Psoas muscle (tissue), 8 donors: ENCODE results near the gene PLXNC1. TPM values are rescaled to one million over a fixed set of nuclear protein-coding genes. Genes with fewer than 3 reads are reported as not detected.
A peak's percentile ranks its signal among the peaks of the same experiment; 100 is the strongest.

Experiments used
- ATAC-seq, 4 donors: fragments of 200-7000 bp; cut with Tn5 transposase; one replicate each; pipeline ENCODE4 v1.9.1; 2020; ENCODE audit warnings: moderate library complexity in 3 of 4, mild to moderate bottlenecking in 2 of 4
- DNase-seq, 2 donors: peaks; one replicate each; pipeline ENCODE4 v3.0.0-alpha.2; 2020
- H3K27ac ChIP-seq: fragments of 200-600 bp; one replicate; pipeline ENCODE4 v1.8.0; 2022
- H3K27me3 ChIP-seq, 3 donors: fragments of 200-600 bp in 1 of 3; one replicate each; pipeline versions ENCODE4 v1.6.1 to v1.8.0; 2013 to 2022; ENCODE audit warnings: low read length in 2 of 3, mild to moderate bottlenecking in 2 of 3, moderate library complexity in 1 of 3; ENCODE audit not compliant: insufficient read depth in 3 of 3
- H3K36me3 ChIP-seq, 2 donors: fragments of 200-600 bp in 1 of 2; one replicate each; pipeline versions ENCODE4 v1.6.1 to v1.8.0; 2013 to 2022; ENCODE audit warnings: low read depth in 1 of 2, mild to moderate bottlenecking in 1 of 2, moderate library complexity in 1 of 2; ENCODE audit not compliant: insufficient read depth in 1 of 2
- H3K4me1 ChIP-seq: fragments of 200-600 bp; one replicate; pipeline ENCODE4 v1.8.0; 2022
- H3K4me3 ChIP-seq: fragments of 200-600 bp; one replicate; pipeline ENCODE4 v1.8.0; 2022; ENCODE audit warnings: mild to moderate bottlenecking
- H3K9me3 ChIP-seq: fragments of 200-600 bp; one replicate; pipeline ENCODE4 v1.8.0; 2022
- WGBS, 3 donors: extraction: QIAGEN DNeasy Blood & Tissue Kit; methylation state at CpG; one replicate each; pipeline versions ENCODE4 v1.1.6 to v1.1.7; 2013; 5-methylcytosine and 5-hydroxymethylcytosine counted together
- intact Hi-C, 2 donors: fragments of 100-400 bp; cut with DNase I; formaldehyde crosslinking; loops; one replicate each; pipeline versions ENCODE4 v1.11.0 to v1.14.2; 2022
- polyA plus RNA-seq, 3 donors: library from polyadenylated mRNA; stranded (reverse); fragments of 200-250 nt; gene quantifications; one replicate each; pipeline ENCODE4 v1.2.3, GENCODE V29; 2013
- total RNA-seq, 4 donors: library from RNA; stranded (reverse); fragmentation: NEBNext Ultra II Directional in 2 of 4; extraction: Animal tissue kit (Norgen Biotek cat#: 25700) in 2 of 4; gene quantifications; one replicate each; pipeline versions ENCODE4 v1.2.1 to v1.2.4, GENCODE V29; 2021 to 2023
- TF ChIP-seq, protein P1 (sequence below): fragments of 200-600 bp; IDR thresholded peaks from one replicate; pipeline ENCODE4 v1.8.0; 2022; ENCODE audit warnings: antibody characterized with exemption
- donor health status: healthy with polysubstance abuse.
- donor health status: DM: no; HTN: no; CAD: no; lungs with moderate emphysema.
- donor health status: Bipolar disorder and iron deficiency.
- donor health status: healthy.
- donor health status: DM: yes; HTN: yes; CAD: no.
- donor health status: DM: no; HTN: no; CAD: no.
- donor health status: DM: no; HTN: no; CAD: no.
- donor health status: DM: yes; HTN: yes; CAD: no.

PLXNC1 gene
- total and polyA plus RNA-seq, 7 donors, result 0.18 to 4.0 (median 0.52) TPM

DNA sequence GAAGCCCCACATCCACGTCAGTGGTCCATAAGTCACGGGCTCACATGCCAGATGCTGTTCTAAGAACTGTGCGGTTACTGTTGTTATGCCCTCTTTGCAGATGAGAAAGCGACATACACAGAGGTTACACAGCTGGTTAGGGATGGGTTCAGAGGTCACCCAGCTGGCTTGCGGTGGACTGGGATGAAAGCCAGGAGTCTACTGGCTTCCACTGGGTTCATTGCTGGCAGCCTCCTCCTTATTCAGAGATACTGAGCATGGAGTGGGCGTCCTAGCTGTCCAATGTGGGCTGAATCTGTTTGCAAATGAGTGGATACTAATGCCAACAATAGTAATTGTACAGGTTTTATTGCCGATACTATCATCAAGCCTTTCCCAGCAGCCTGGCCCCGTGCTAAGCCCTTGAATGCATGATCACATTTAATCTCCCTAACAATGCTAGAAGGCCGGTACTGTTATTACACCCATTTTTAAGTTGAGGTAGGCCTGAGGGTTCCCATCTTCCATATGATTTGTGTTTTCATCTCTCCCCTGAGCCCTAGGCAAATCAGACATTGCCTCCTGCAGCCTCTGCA, 129.1 kb downstream of the PLXNC1 start:
- Histone ChIP-seq H3K27ac (no peak overlapping the region), H3K4me3 (no peak overlapping the region), H3K27me3 (no peaks in the 10 kb centered on the region), H3K36me3 (no peaks in the 10 kb centered on the region), H3K9me3 (no peaks in the 10 kb centered on the region), H3K4me1 (no peaks in the 10 kb centered on the region)
- 52 to 59% (median 59%) methylated on average over 9 of the region's 9 CpGs for WGBS, 3 donors
- DNase-seq, result no peak
- TF ChIP-seq, protein P1, sequence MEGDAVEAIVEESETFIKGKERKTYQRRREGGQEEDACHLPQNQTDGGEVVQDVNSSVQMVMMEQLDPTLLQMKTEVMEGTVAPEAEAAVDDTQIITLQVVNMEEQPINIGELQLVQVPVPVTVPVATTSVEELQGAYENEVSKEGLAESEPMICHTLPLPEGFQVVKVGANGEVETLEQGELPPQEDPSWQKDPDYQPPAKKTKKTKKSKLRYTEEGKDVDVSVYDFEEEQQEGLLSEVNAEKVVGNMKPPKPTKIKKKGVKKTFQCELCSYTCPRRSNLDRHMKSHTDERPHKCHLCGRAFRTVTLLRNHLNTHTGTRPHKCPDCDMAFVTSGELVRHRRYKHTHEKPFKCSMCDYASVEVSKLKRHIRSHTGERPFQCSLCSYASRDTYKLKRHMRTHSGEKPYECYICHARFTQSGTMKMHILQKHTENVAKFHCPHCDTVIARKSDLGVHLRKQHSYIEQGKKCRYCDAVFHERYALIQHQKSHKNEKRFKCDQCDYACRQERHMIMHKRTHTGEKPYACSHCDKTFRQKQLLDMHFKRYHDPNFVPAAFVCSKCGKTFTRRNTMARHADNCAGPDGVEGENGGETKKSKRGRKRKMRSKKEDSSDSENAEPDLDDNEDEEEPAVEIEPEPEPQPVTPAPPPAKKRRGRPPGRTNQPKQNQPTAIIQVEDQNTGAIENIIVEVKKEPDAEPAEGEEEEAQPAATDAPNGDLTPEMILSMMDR, result no peak
- peak in 2 of 4 donors; percentile 33 to 52 for ATAC-seq
- intact Hi-C loops, result no loop called here

DNA sequence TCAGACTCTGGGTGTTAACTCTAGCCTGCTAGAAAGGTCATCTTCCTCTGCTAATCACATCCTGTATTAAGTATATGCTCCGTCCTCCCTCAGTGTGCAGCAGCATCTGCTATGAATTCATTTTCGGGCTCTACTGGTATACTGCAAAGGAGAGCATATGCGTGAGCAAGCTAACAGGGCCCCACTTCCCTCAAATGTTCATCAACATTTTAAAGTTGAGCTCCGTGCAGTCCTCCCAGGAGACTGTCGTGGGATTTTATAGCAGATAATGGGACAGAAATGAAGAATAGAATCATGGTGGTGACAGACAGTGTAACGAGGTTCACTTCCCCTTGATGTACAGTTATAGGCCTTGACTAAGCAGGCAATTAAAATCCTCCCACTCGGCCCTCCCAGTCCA, 131.7 kb downstream of the PLXNC1 start:
- Histone ChIP-seq H3K36me3 (no peaks in the 10 kb centered on the region), H3K27ac (no peak overlapping the region), H3K27me3 (no peaks in the 10 kb centered on the region), H3K9me3 (no peaks in the 10 kb centered on the region), H3K4me1 (no peaks in the 10 kb centered on the region), H3K4me3 (no peak overlapping the region)
- 81 to 94% (median 93%) methylated on average over 7 of the region's 7 CpGs for WGBS, 3 donors
- intact Hi-C loops, result no loop called here
- DNase-seq (no peak), ATAC-seq (no peak)
- TF ChIP-seq, protein P1, result no peak

DNA sequence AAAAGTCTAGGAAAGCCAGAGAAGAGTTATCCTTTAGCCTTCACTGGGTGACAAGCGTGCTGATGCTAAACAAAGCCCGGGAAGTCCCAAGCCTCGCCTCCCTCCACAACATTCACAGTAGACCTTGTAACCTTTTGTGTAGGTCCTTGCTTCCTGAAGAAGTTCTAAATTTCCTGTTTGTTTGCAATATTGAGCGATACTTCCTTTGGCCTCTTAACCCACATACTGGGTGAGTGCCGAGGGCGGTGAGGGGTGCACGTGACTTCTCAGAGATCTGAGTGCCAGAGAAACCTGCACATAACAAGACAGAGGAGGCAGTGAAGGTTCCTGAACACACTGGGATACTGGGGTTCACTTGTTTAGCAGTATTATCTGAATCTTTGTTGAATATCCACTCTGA, 134.3 kb downstream of the PLXNC1 start:
- no peak overlapping the region for H3K4me3 ChIP-seq
- ATAC-seq (no peak), DNase-seq (no peak)
- no peaks in the 10 kb centered on the region for H3K4me1 ChIP-seq
- H3K9me3 ChIP-seq, result no peaks in the 10 kb centered on the region
- TF ChIP-seq, protein P1, result no peak
- H3K36me3 ChIP-seq, result no peaks in the 10 kb centered on the region
- no peak overlapping the region for H3K27ac ChIP-seq
- intact Hi-C loops, result no loop called here
- H3K27me3 ChIP-seq, result no peaks in the 10 kb centered on the region
- WGBS, 3 donors, result 73 to 84% (median 76%) methylated on average over 7 of the region's 7 CpGs

DNA sequence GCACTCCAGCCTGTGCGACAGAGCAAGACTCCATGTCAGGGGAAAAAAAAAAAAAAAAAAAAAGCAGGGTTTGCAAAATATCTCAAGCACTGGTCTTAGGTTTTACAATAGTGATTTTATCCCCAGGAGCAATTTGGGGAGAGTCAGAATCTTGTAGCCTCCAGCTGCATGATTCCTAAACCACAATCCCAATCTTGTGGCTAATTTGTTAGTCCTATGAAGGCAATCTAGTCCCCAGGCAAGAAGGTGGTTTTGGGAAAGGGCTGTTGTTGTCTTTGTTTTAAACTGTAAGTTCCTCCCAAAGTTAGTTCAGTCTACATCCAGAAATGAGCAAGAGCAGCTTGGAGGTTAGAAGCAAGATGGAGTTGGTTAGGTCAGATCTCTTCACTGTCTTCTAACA, 135.7 kb downstream of the PLXNC1 start:
- TF ChIP-seq, protein P1, result no peak
- Histone ChIP-seq H3K9me3 (no peaks in the 10 kb centered on the region), H3K27ac (no peak overlapping the region), H3K4me3 (no peak overlapping the region), H3K36me3 (no peaks in the 10 kb centered on the region), H3K27me3 (no peaks in the 10 kb centered on the region), H3K4me1 (no peaks in the 10 kb centered on the region)
- 89 to 100% (median 100%) methylated on average over 1 of the region's 1 CpG for WGBS, 3 donors
- DNase-seq (no peak), ATAC-seq (no peak)
- intact Hi-C loops, result no loop called here

DNA sequence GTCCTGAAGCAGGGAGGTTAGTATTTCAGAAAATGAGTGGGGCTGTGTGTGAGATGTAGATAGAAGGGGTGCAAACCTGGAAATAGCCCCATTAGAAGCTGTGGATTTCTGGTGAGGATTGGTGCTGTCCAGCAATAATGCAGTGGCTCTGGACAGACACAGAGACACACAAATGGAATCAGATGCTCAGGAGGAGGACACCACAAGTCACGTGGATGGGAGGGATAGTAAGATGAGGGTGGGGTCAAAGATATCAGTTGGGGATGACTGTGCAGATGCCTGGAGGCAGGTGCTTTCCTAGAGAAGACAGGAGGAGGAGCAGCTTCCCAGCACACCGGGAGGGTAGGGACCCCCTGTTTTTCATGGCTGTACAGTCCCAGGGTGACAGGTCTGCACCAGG, 136.5 kb downstream of the PLXNC1 start:
- ATAC-seq (no peak), DNase-seq (no peak)
- no peak overlapping the region for H3K4me3 ChIP-seq
- TF ChIP-seq, protein P1, result no peak
- no peaks in the 10 kb centered on the region for H3K9me3 ChIP-seq
- H3K27me3 ChIP-seq, result no peaks in the 10 kb centered on the region
- H3K4me1 ChIP-seq, result peaks cover 5% of the 10 kb centered on the region
- H3K27ac ChIP-seq, result no peak overlapping the region
- intact Hi-C loops, result no loop called here
- no peaks in the 10 kb centered on the region for H3K36me3 ChIP-seq
- WGBS, 3 donors, result 60 to 74% (median 69%) methylated on average over 2 of the region's 2 CpGs
